Esophagus (tissue), 2 donors: ENCODE data around the gene VPS35L. TPM values are rescaled to one million over a fixed set of nuclear protein-coding genes. Genes with fewer than 3 reads are reported as not detected.
"Not testable (repeated sequence)": the region's sequence is repeated elsewhere in the genome, so short reads cannot be mapped to it uniquely, and the experiment has no call there.

ENCODE experiments used
- H3K27ac ChIP-seq, 2 donors: one replicate each; pipeline ENCODE4 v1.5.1; 2013; ENCODE audit warnings: low read depth in 2 of 2, mild to moderate bottlenecking in 2 of 2, inconsistent platforms in 1 of 2, low read length in 1 of 2, moderate library complexity in 1 of 2
- H3K27me3 ChIP-seq, 2 donors: one replicate each; pipeline ENCODE4 v1.6.1; 2013; ENCODE audit warnings: low read length in 2 of 2, control low read depth in 1 of 2, mild to moderate bottlenecking in 1 of 2; ENCODE audit not compliant: insufficient read depth in 2 of 2, control insufficient read depth in 1 of 2
- H3K36me3 ChIP-seq, 2 donors: one replicate each; pipeline ENCODE4 v1.6.1; 2013; ENCODE audit warnings: low read length in 1 of 2; ENCODE audit not compliant: control insufficient read depth in 2 of 2, insufficient read depth in 2 of 2
- H3K4me1 ChIP-seq, 2 donors: one replicate each; pipeline ENCODE4 v1.6.1; 2013; ENCODE audit warnings: low read length in 1 of 2; ENCODE audit not compliant: control insufficient read depth in 2 of 2, insufficient read depth in 2 of 2
- H3K4me3 ChIP-seq, 2 donors: one replicate each; pipeline ENCODE4 v1.5.1; 2013; ENCODE audit warnings: low read length in 2 of 2, mild to moderate bottlenecking in 2 of 2, low read depth in 1 of 2, moderate library complexity in 1 of 2
- H3K9me3 ChIP-seq, 2 donors: one replicate each; pipeline ENCODE4 v1.6.1; 2013; ENCODE audit warnings: mild to moderate bottlenecking in 2 of 2, low read depth in 1 of 2, low read length in 1 of 2, moderate library complexity in 1 of 2; ENCODE audit not compliant: control insufficient read depth in 2 of 2, insufficient read depth in 1 of 2
- WGBS, 2 donors: extraction: QIAGEN DNeasy Blood & Tissue Kit; methylation state at CpG; one replicate each; pipeline ENCODE4 v1.1.7; 2013; 5-methylcytosine and 5-hydroxymethylcytosine counted together
- polyA plus RNA-seq, 2 donors: library from polyadenylated mRNA; stranded (reverse); fragments of 200-250 nt; gene quantifications; one replicate each; pipeline ENCODE4 v1.2.3, GENCODE V29; 2013
- donor health status: healthy with polysubstance abuse.
- donor health status: Bipolar disorder and iron deficiency.

The VPS35L gene
- polyA plus RNA-seq, 2 donors: 21.3 to 25.3 TPM

GRCh38 chr16:19659554-19659953 lies 104.1 kb downstream of the VPS35L start:
- Histone ChIP-seq H3K9me3 (no peaks in the 10 kb centered on the region), H3K4me1 (no peaks in the 10 kb centered on the region), H3K27ac (no peak overlapping the region), H3K4me3 (no peak overlapping the region), H3K36me3 (peaks cover 5 to 12% of the 10 kb centered on the region in 2 donors), H3K27me3 (no peaks in the 10 kb centered on the region)
- WGBS, 2 donors: 94 to 100% methylated on average over 1 of the region's 1 CpG

GRCh38 chr16:19660432-19660831 lies 104.9 kb downstream of the VPS35L start:
- Histone ChIP-seq H3K4me3 (no peak overlapping the region), H3K27ac (no peak overlapping the region), H3K9me3 (no peaks in the 10 kb centered on the region), H3K36me3 (peaks cover 3 to 6% of the 10 kb centered on the region in 2 donors), H3K4me1 (no peaks in the 10 kb centered on the region), H3K27me3 (no peaks in the 10 kb centered on the region)
- WGBS, 2 donors: 86 to 89% methylated on average over 1 of the region's 1 CpG

GRCh38 chr16:19662351-19662750 lies 106.8 kb downstream of the VPS35L start:
- Histone ChIP-seq H3K4me3 (no peak overlapping the region), H3K9me3 (no peaks in the 10 kb centered on the region), H3K27me3 (no peaks in the 10 kb centered on the region), H3K4me1 (no peaks in the 10 kb centered on the region), H3K27ac (no peak overlapping the region), H3K36me3 (peaks cover 3 to 6% of the 10 kb centered on the region in 2 donors)
- WGBS, 2 donors: 94 to 95% methylated on average over 7 of the region's 7 CpGs

- no peak overlapping the region for H3K4me3 ChIP-seq
- 96 to 99% methylated on average over 6 of the region's 6 CpGs for WGBS, 2 donors
- no peaks in the 10 kb centered on the region for H3K4me1 ChIP-seq
- H3K27ac ChIP-seq: no peak overlapping the region
- no peaks in the 10 kb centered on the region for H3K9me3 ChIP-seq
- H3K36me3 ChIP-seq: peaks cover 5 to 6% of the 10 kb centered on the region in 2 donors
- no peaks in the 10 kb centered on the region for H3K27me3 ChIP-seq
These were observed 108.7 kb downstream of the VPS35L start for GRCh38 chr16:19664166-19664565.

DNA sequence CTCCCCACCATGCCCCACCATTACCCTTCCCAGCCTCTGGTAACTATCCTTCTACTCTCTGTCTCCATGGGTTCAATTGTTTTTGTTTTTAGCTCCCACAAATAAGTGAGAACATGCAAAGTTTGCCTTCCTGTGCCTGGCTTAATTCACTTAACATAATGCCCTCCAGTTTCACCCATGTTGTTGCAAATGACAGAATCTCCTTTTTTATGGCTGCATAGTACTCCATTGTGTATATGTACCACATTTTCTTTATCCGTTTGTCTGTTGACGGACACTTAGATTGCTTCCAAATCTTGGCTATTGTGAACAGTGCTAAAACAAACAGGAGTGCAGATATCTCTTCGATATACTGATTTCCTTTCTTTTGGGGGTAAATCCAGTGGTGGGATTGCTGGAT lies 109.8 kb downstream of the VPS35L start:
- not testable (repeated sequence) for H3K9me3 ChIP-seq, H3K36me3 ChIP-seq, H3K27me3 ChIP-seq, H3K4me1 ChIP-seq, H3K27ac ChIP-seq, H3K4me3 ChIP-seq
- WGBS, 2 donors: 95 to 96% methylated on average over 3 of the region's 3 CpGs

DNA sequence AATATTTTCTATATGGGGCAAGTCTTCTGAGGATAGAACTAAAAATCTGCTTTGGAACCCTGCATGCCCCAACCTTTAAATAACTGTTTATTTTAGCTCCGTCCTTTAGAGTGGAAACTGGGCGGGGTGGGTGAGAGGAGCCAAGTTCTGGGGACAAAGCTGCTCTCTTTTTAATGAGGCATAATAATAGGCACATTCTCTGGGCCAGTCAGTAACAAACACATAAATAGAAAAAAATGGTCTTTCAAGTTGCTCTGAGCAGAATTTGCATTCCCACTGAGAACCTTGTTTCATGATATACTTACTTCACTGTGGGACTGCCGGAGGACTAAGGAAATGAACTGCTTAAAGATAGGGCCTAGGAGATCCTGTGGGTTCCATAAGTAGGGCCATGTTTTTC lies 111.0 kb downstream of the VPS35L start:
- peaks cover 4 to 5% of the 10 kb centered on the region in 2 donors for H3K36me3 ChIP-seq

GRCh38 chr16:19672378-19672777 lies 116.9 kb downstream of the VPS35L start:
- no peaks in the 10 kb centered on the region for H3K4me1 ChIP-seq
- H3K9me3 ChIP-seq: no peaks in the 10 kb centered on the region
- WGBS, 2 donors: 92 to 95% methylated on average over 4 of the region's 4 CpGs
- H3K27me3 ChIP-seq: no peaks in the 10 kb centered on the region
- no peak overlapping the region for H3K4me3 ChIP-seq
- peaks cover 0 to 5% of the 10 kb centered on the region in 2 donors for H3K36me3 ChIP-seq
- H3K27ac ChIP-seq: no peak overlapping the region

More for the DNA sequence above, 111.0 kb downstream of the VPS35L start:
- H3K4me1 ChIP-seq: no peaks in the 10 kb centered on the region
- H3K4me3 ChIP-seq: no peak overlapping the region
- no peaks in the 10 kb centered on the region for H3K27me3 ChIP-seq
- H3K9me3 ChIP-seq: no peaks in the 10 kb centered on the region
- 51 to 59% methylated on average over 3 of the region's 3 CpGs for WGBS, 2 donors
- no peak overlapping the region for H3K27ac ChIP-seq

- peaks cover 0 to 2% of the 10 kb centered on the region in 2 donors for H3K36me3 ChIP-seq
- no peaks in the 10 kb centered on the region for H3K4me1 ChIP-seq
- no peaks in the 10 kb centered on the region for H3K27me3 ChIP-seq
- no peak overlapping the region for H3K4me3 ChIP-seq
- 95 to 96% methylated on average over 5 of the region's 5 CpGs for WGBS, 2 donors
- no peak overlapping the region for H3K27ac ChIP-seq
- H3K9me3 ChIP-seq: no peaks in the 10 kb centered on the region
These were observed 119.0 kb downstream of the VPS35L start for GRCh38 chr16:19674485-19674884.

DNA sequence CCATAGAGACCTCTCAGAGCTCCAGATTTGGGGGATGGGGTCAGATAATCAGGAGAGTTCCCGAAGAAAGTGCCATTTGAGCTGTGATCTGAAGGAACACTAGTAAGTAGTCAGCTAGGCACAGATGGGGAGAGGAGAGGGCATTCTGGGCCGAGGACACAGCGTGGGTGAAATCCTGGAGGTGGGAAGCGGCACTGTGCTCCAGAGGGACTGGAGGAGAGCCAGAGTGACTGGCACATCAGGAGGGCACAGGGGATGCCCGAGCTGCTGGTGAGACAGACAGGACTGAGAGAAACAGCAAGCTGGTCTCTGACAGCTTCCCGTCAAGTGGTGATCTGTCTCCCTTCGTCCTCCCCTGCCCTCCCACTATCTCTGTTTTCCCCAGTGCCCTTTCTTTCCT lies 121.9 kb downstream of the VPS35L start:
- peaks cover 2 to 8% of the 10 kb centered on the region in 2 donors for H3K36me3 ChIP-seq
- no peaks in the 10 kb centered on the region for H3K9me3 ChIP-seq
- H3K4me3 ChIP-seq: no peak overlapping the region
- H3K4me1 ChIP-seq: no peaks in the 10 kb centered on the region
- WGBS, 2 donors: 82 to 87% methylated on average over 7 of the region's 7 CpGs
- H3K27ac ChIP-seq: no peak overlapping the region
- H3K27me3 ChIP-seq: no peaks in the 10 kb centered on the region

- H3K4me1 ChIP-seq: no peaks in the 10 kb centered on the region
- 79 to 88% methylated on average over 7 of the region's 7 CpGs for WGBS, 2 donors
- no peaks in the 10 kb centered on the region for H3K27me3 ChIP-seq
- H3K4me3 ChIP-seq: no peak overlapping the region
- peaks cover 0 to 2% of the 10 kb centered on the region in 2 donors for H3K9me3 ChIP-seq
- H3K27ac ChIP-seq: no peak overlapping the region
- peaks cover 6 to 10% of the 10 kb centered on the region in 2 donors for H3K36me3 ChIP-seq
These were observed 123.3 kb downstream of the VPS35L start for GRCh38 chr16:19678804-19679203.
